ENCODE measurements around the gene SERPINI2. TPM values are rescaled to one million over a fixed set of nuclear protein-coding genes. Genes with fewer than 3 reads are reported as not detected.

Gene SERPINI2, protein sequence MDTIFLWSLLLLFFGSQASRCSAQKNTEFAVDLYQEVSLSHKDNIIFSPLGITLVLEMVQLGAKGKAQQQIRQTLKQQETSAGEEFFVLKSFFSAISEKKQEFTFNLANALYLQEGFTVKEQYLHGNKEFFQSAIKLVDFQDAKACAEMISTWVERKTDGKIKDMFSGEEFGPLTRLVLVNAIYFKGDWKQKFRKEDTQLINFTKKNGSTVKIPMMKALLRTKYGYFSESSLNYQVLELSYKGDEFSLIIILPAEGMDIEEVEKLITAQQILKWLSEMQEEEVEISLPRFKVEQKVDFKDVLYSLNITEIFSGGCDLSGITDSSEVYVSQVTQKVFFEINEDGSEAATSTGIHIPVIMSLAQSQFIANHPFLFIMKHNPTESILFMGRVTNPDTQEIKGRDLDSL
- not detected in 2 replicates for polyA plus RNA-seq (2011; rRNA removed)
- polyA plus RNA-seq (2012; cell fraction: cytosol; rRNA removed), result not detected in 2 replicates
- polyA plus RNA-seq (2012; cell fraction: nucleus; rRNA removed), result not detected in 2 replicates
- not detected in 3 replicates for polyA plus RNA-seq (2017; fragmentation: RNase III; extraction: RNeasy Plus Mini Kit Qiagen cat#74134 plus additional on column Dnase treatment)
- polyA minus RNA-seq (2011; rRNA and poly(A)+ RNA removed), result not detected in 2 replicates

DNA sequence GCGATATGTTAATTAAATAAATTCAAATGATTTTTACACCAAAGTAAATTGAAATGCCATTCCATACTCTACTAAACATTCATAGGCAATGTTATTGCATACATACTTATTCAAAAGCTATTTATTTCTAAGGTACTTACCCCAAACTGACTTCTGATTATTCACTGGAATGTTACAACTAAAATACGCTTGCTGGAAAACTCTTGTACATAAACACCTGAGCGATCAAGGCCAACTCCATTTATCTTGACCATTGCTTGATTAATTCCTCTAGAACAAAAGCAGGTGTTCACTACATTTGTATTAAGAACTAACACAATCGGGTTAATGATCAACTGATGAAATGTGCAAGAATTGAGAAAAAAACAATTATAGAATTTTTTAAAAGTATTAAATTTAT, at the start of gene SERPINI2:
TSS of gene SERPINI2 (minus strand) at position 180 of the 400 bp plus-strand sequence. CDS start 2,208 bp downstream, outside the sequence.
- CTCF ChIA-PET, result no interaction called here
- no peak for TF ChIP-seq EHMT2 (IDR thresholded peaks at IDR 0.05; ENCODE audit: low read depth)
- TF ChIP-seq ZC3H11A (IDR thresholded peaks at IDR 0.05), result no peak
- no peak for TF ChIP-seq PHF8 (IDR thresholded peaks at IDR 0.05; ENCODE audit: borderline replicate concordance, low read depth)
- TF ChIP-seq, protein P1, sequence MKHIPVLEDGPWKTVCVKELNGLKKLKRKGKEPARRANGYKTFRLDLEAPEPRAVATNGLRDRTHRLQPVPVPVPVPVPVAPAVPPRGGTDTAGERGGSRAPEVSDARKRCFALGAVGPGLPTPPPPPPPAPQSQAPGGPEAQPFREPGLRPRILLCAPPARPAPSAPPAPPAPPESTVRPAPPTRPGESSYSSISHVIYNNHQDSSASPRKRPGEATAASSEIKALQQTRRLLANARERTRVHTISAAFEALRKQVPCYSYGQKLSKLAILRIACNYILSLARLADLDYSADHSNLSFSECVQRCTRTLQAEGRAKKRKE (CRISPR knock-in tag; IDR thresholded peaks at IDR 0.05; ENCODE audit: low read depth), result no peak
- TF ChIP-seq, protein P2, sequence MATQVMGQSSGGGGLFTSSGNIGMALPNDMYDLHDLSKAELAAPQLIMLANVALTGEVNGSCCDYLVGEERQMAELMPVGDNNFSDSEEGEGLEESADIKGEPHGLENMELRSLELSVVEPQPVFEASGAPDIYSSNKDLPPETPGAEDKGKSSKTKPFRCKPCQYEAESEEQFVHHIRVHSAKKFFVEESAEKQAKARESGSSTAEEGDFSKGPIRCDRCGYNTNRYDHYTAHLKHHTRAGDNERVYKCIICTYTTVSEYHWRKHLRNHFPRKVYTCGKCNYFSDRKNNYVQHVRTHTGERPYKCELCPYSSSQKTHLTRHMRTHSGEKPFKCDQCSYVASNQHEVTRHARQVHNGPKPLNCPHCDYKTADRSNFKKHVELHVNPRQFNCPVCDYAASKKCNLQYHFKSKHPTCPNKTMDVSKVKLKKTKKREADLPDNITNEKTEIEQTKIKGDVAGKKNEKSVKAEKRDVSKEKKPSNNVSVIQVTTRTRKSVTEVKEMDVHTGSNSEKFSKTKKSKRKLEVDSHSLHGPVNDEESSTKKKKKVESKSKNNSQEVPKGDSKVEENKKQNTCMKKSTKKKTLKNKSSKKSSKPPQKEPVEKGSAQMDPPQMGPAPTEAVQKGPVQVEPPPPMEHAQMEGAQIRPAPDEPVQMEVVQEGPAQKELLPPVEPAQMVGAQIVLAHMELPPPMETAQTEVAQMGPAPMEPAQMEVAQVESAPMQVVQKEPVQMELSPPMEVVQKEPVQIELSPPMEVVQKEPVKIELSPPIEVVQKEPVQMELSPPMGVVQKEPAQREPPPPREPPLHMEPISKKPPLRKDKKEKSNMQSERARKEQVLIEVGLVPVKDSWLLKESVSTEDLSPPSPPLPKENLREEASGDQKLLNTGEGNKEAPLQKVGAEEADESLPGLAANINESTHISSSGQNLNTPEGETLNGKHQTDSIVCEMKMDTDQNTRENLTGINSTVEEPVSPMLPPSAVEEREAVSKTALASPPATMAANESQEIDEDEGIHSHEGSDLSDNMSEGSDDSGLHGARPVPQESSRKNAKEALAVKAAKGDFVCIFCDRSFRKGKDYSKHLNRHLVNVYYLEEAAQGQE (IDR thresholded peaks at IDR 0.05), result no peak
- no peak for TF ChIP-seq CHD2 (IDR thresholded peaks at IDR 0.05; ENCODE audit: low read length, partially characterized antibody)
- TF ChIP-seq POLR2AphosphoS2 (conservative IDR thresholded peaks at IDR 0.05; ENCODE audit: low read length), result no peak
- no peak for TF ChIP-seq MAZ (IDR thresholded peaks at IDR 0.05; ENCODE audit: borderline replicate concordance, low read depth, low read length)
- TF ChIP-seq POLR2A (IDR thresholded peaks at IDR 0.05; ENCODE audit: low read length), result no peak
- no peak for TF ChIP-seq HOXA7 (CRISPR knock-in tag; IDR thresholded peaks at IDR 0.05)
- no peak for TF ChIP-seq RNF2 (IDR thresholded peaks at IDR 0.05; ENCODE audit: borderline replicate concordance, low read depth)
- TF ChIP-seq NR3C1 (IDR thresholded peaks at IDR 0.05), result no peak
- TF ChIP-seq, protein P3, sequence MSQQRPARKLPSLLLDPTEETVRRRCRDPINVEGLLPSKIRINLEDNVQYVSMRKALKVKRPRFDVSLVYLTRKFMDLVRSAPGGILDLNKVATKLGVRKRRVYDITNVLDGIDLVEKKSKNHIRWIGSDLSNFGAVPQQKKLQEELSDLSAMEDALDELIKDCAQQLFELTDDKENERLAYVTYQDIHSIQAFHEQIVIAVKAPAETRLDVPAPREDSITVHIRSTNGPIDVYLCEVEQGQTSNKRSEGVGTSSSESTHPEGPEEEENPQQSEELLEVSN (IDR thresholded peaks at IDR 0.05; ENCODE audit: borderline replicate concordance, low read depth), result no peak
- FAIRE-seq, result no peak
- no peaks in the 10 kb centered on the region for H3K4me1 ChIP-seq
- no peaks in the 10 kb centered on the region for H3K9me3 ChIP-seq
- H3K27ac ChIP-seq, result no peak within 1 kb of the TSS
- WGBS (ENCODE audit: missing lambda C conversion rate), result 46% methylated on average over 4 of the region's 4 CpGs
- POLR2A ChIA-PET, result no interaction called here
- no peak within 1 kb of the TSS for H3K4me3 ChIP-seq
- no peak for ATAC-seq
- DNase-seq (ENCODE audit: low read depth in 1 of 2, low spot score in 1 of 2), result no peak
- no peak within 1 kb of the TSS for H3K4me2 ChIP-seq

DNA sequence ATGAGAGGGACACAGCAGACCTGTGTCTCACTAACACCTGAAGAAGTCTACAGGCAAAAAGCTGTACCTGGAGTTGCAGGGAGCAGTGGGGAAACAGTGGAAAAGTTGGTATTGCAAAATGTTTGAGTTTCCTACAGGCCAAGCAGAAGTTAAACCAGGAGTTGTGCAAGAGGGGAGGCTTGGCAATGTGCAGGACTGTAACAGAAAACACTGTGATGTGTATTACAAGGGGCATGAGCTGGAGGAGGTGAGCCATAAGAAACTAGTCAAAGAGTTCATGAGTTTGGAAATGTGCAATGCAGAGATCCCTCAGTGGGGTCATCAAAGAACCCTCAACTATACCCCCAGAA, 47.1 kb upstream of the SERPINI2 start:
- TF ChIP-seq JUN (IDR thresholded peaks at IDR 0.05) (no peak), RFX5 (IDR thresholded peaks at IDR 0.05) (no peak), TP53 (CRISPR knock-in tag; IDR thresholded peaks at IDR 0.05) (no peak), HOXA7 (CRISPR knock-in tag; IDR thresholded peaks at IDR 0.05) (no peak), NR3C1 (IDR thresholded peaks at IDR 0.05) (no peak), FOXS1 (CRISPR knock-in tag; IDR thresholded peaks at IDR 0.05) (no peak), HOXB13 (CRISPR knock-in tag; IDR thresholded peaks at IDR 0.05; ENCODE audit: low read depth) (no peak), NPAS2 (CRISPR knock-in tag; IDR thresholded peaks at IDR 0.05; ENCODE audit: borderline replicate concordance) (no peak), SMC3 (IDR thresholded peaks at IDR 0.05) (no peak), BHLHE40 (IDR thresholded peaks at IDR 0.05; ENCODE audit: low read depth, low read length) (no peak)
- TF ChIP-seq, protein P3 (IDR thresholded peaks at IDR 0.05; ENCODE audit: borderline replicate concordance, low read depth), result no peak
- ChIA-PET CTCF (no interaction called here), POLR2A (no interaction called here)
- DNase-seq (ENCODE audit: low read depth in 1 of 2, low spot score in 1 of 2) (no peak), ATAC-seq (no peak), FAIRE-seq (no peak)
- Histone ChIP-seq H3K4me3 (no peak overlapping the region), H3K4me2 (no peak overlapping the region), H3K27ac (no peak overlapping the region), H3K4me1 (no peaks in the 10 kb centered on the region), H3K9me3 (no peaks in the 10 kb centered on the region)

All from A549 (cell line).